ENCODE data around the gene EHMT1. TPM values are rescaled to one million over a fixed set of nuclear protein-coding genes. Genes with fewer than 3 reads are reported as not detected.
A peak's percentile ranks its signal among the peaks of the same experiment; 100 is the strongest.

The EHMT1 gene
- total and polyA plus RNA-seq, 2 of the 13 experiments (the other 11 are each of a cell fraction or from before 2014, with no cell fraction given): 23.0 to 27.1 TPM

GRCh38 chr9:137589441-137590122 lies 29.2 kb upstream of the EHMT1 start (continued):
- TF ChIP-seq, protein P1, sequence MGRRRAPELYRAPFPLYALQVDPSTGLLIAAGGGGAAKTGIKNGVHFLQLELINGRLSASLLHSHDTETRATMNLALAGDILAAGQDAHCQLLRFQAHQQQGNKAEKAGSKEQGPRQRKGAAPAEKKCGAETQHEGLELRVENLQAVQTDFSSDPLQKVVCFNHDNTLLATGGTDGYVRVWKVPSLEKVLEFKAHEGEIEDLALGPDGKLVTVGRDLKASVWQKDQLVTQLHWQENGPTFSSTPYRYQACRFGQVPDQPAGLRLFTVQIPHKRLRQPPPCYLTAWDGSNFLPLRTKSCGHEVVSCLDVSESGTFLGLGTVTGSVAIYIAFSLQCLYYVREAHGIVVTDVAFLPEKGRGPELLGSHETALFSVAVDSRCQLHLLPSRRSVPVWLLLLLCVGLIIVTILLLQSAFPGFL (CRISPR knock-in tag; IDR thresholded peaks at IDR 0.05): no peak
- TF ChIP-seq TCF12 (IDR thresholded peaks at IDR 0.05) (no peak), TCF12 (CRISPR knock-in tag; IDR thresholded peaks at IDR 0.05) (no peak), ZNF431 (CRISPR knock-in tag; IDR thresholded peaks at IDR 0.05; ENCODE audit: borderline replicate concordance, low read depth) (no peak), MAFK (conservative IDR thresholded peaks at IDR 0.05 in 1 of 2, IDR thresholded peaks at IDR 0.05 in 1 of 2; ENCODE audit: low read length in 2 of 2) (no peak), ZNF263 (CRISPR knock-in tag; IDR thresholded peaks at IDR 0.05) (peak; percentile 16; the same call in 1 of the 2 replicates), NCOA5 (CRISPR knock-in tag; IDR thresholded peaks at IDR 0.05) (no peak), KLF16 (CRISPR knock-in tag; IDR thresholded peaks at IDR 0.05) (no peak), ZNF17 (CRISPR knock-in tag; IDR thresholded peaks at IDR 0.05) (no peak), SRY (CRISPR knock-in tag; IDR thresholded peaks at IDR 0.05) (0 out of 2 replicates have a peak, but pooled peaks have one; percentile 29), KDM2A (CRISPR knock-in tag; IDR thresholded peaks at IDR 0.05; ENCODE audit: borderline replicate concordance, low read depth) (peak; percentile 40; the same call in 1 of the 2 replicates), RFX1 (IDR thresholded peaks at IDR 0.05) (no peak), ZNF850 (CRISPR knock-in tag; conservative IDR thresholded peaks at IDR 0.05) (no peak), ZNF776 (CRISPR knock-in tag; IDR thresholded peaks at IDR 0.05) (0 out of 2 replicates have a peak, but pooled peaks have one; percentile 42), DZIP1 (CRISPR knock-in tag; IDR thresholded peaks at IDR 0.05) (0 out of 2 replicates have a peak, but pooled peaks have one; percentile 68), SIN3B (IDR thresholded peaks at IDR 0.05; ENCODE audit: low read length) (no peak), GATAD1 (CRISPR knock-in tag; IDR thresholded peaks at IDR 0.05) (no peak), ZNF879 (CRISPR knock-in tag; IDR thresholded peaks at IDR 0.05) (no peak), AKAP8 (CRISPR knock-in tag; IDR thresholded peaks at IDR 0.05) (no peak), CHCHD3 (CRISPR knock-in tag; IDR thresholded peaks at IDR 0.05) (0 out of 2 replicates have a peak, but pooled peaks have one; percentile 43)
- TF ChIP-seq, protein P2, sequence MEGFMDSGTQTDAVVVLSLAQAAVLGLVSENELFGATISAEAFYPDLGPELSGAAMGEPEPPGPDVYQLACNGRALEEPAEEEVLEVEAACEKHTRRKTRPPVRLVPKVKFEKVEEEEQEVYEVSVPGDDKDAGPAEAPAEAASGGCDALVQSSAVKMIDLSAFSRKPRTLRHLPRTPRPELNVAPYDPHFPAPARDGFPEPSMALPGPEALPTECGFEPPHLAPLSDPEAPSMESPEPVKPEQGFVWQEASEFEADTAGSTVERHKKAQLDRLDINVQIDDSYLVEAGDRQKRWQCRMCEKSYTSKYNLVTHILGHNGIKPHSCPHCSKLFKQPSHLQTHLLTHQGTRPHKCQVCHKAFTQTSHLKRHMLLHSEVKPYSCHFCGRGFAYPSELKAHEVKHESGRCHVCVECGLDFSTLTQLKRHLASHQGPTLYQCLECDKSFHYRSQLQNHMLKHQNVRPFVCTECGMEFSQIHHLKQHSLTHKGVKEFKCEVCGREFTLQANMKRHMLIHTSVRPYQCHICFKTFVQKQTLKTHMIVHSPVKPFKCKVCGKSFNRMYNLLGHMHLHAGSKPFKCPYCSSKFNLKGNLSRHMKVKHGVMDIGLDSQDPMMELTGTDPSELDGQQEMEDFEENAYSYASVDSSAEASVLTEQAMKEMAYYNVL (CRISPR knock-in tag; IDR thresholded peaks at IDR 0.05; ENCODE audit: borderline replicate concordance): no peak; the same call in 1 of the 2 replicates
- TF ChIP-seq, protein P3, sequence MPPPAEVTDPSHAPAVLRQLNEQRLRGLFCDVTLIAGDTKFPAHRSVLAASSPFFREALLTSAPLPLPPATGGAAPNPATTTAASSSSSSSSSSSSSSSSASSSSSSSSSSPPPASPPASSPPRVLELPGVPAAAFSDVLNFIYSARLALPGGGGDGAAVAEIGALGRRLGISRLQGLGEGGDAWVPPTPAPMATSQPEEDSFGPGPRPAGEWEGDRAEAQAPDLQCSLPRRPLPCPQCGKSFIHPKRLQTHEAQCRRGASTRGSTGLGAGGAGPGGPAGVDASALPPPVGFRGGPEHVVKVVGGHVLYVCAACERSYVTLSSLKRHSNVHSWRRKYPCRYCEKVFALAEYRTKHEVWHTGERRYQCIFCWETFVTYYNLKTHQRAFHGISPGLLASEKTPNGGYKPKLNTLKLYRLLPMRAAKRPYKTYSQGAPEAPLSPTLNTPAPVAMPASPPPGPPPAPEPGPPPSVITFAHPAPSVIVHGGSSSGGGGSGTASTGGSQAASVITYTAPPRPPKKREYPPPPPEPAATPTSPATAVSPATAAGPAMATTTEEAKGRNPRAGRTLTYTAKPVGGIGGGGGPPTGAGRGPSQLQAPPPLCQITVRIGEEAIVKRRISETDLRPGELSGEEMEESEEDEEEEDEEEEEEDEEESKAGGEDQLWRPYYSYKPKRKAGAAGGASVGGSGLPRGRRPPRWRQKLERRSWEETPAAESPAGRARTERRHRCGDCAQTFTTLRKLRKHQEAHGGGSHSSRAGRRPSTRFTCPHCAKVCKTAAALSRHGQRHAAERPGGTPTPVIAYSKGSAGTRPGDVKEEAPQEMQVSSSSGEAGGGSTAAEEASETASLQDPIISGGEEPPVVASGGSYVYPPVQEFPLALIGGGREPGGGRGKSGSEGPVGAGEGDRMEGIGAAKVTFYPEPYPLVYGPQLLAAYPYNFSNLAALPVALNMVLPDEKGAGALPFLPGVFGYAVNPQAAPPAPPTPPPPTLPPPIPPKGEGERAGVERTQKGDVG (CRISPR knock-in tag; IDR thresholded peaks at IDR 0.05; ENCODE audit: borderline replicate concordance): no peak

Data from HepG2 (cell line).